HUES64 (cell line): ENCODE data around the gene TLR8.

Experiments
- H3K27ac ChIP-seq: 2 replicates; pipeline ENCODE4 v1.7.0; 2013; ENCODE audit warnings: low read depth, low read length, inconsistent platforms
- H3K27me3 ChIP-seq: 2 replicates; pipeline ENCODE4 v1.6.1; 2013; ENCODE audit warnings: mild to moderate bottlenecking, low read length; ENCODE audit not compliant: insufficient read depth
- H3K36me3 ChIP-seq: 2 replicates; pipeline ENCODE4 v1.6.1; 2013; ENCODE audit warnings: mild to moderate bottlenecking, low read length; ENCODE audit not compliant: insufficient read depth
- H3K4me1 ChIP-seq: 2 replicates; pipeline ENCODE4 v1.6.1; 2013; ENCODE audit warnings: mild to moderate bottlenecking, low read length, moderate library complexity; ENCODE audit not compliant: insufficient read depth
- H3K4me3 ChIP-seq: 2 replicates; pipeline ENCODE4 v1.5.1; 2013; ENCODE audit warnings: mild to moderate bottlenecking, low read length, moderate library complexity
- H3K9ac ChIP-seq: 2 replicates; pipeline ENCODE4 v1.6.1; 2013; ENCODE audit warnings: mild to moderate bottlenecking, low read depth, low read length
- H3K9me3 ChIP-seq: 2 replicates; pipeline ENCODE4 v1.6.1; 2013; ENCODE audit warnings: low read depth, low read length; ENCODE audit not compliant: insufficient read depth
- whole genome bisulfite sequencing: fragments of 150-250, 120-280 bp; methylation state at CpG from one replicate; pipeline ENCODE4 v1.1.7; 2013; ENCODE audit warnings: missing lambda C conversion rate; 5-methylcytosine and 5-hydroxymethylcytosine counted together

TLR8 gene

GRCh38 chrX:12898073-12898472 is 8.3 kb upstream of the TLR8 start:
- Histone ChIP-seq H3K9ac (no peak overlapping the region), H3K27me3 (no peaks in the 10 kb centered on the region), H3K36me3 (no peaks in the 10 kb centered on the region), H3K27ac (no peak overlapping the region), H3K9me3 (no peaks in the 10 kb centered on the region), H3K4me3 (no peak overlapping the region), H3K4me1 (peaks cover 10% of the 10 kb centered on the region; the same call in 1 of the 2 replicates)
- WGBS, result 95% methylated on average over 5 of the region's 5 CpGs

GRCh38 chrX:12899506-12899905 is 6.9 kb upstream of the TLR8 start:
- no peaks in the 10 kb centered on the region for H3K36me3 ChIP-seq

GRCh38 chrX:12901486-12901885 is 4.9 kb upstream of the TLR8 start:
- H3K27me3 ChIP-seq, result no peaks in the 10 kb centered on the region
- peaks cover 10% of the 10 kb centered on the region; the same call in 1 of the 2 replicates for H3K4me1 ChIP-seq
- no peak overlapping the region for H3K27ac ChIP-seq
- WGBS, result 38% methylated on average over 8 of the region's 10 CpGs
- H3K4me3 ChIP-seq, result no peak overlapping the region
- H3K36me3 ChIP-seq, result no peaks in the 10 kb centered on the region
- H3K9ac ChIP-seq, result no peak overlapping the region
- no peaks in the 10 kb centered on the region for H3K9me3 ChIP-seq

More at GRCh38 chrX:12899506-12899905, 6.9 kb upstream of the TLR8 start:
- Histone ChIP-seq H3K27me3 (no peaks in the 10 kb centered on the region), H3K4me1 (peaks cover 10% of the 10 kb centered on the region; the same call in 1 of the 2 replicates), H3K9me3 (no peaks in the 10 kb centered on the region), H3K27ac (peak overlapping the region; percentile 72; the same call in 1 of the 2 replicates), H3K4me3 (no peak overlapping the region), H3K9ac (0 out of 2 replicates have a peak overlapping the region, but pooled peaks have one; percentile 35)
- WGBS, result 49% methylated on average over 7 of the region's 7 CpGs

- WGBS, result 98% methylated on average over 8 of the region's 8 CpGs
- H3K4me1 ChIP-seq, result peaks cover 10% of the 10 kb centered on the region; the same call in 1 of the 2 replicates
- no peak overlapping the region for H3K4me3 ChIP-seq
- no peaks in the 10 kb centered on the region for H3K36me3 ChIP-seq
- no peaks in the 10 kb centered on the region for H3K27me3 ChIP-seq
- H3K9me3 ChIP-seq, result no peaks in the 10 kb centered on the region
- no peak overlapping the region for H3K27ac ChIP-seq
- H3K9ac ChIP-seq, result no peak overlapping the region
Observed at GRCh38 chrX:12903646-12904045, 2.8 kb upstream of the TLR8 start.

- H3K4me3 ChIP-seq, result no peak overlapping the region
- H3K9me3 ChIP-seq, result no peaks in the 10 kb centered on the region
- H3K36me3 ChIP-seq, result no peaks in the 10 kb centered on the region
- H3K4me1 ChIP-seq, result no peaks in the 10 kb centered on the region
- H3K27ac ChIP-seq, result no peak overlapping the region
- WGBS, result 86% methylated on average over 10 of the region's 10 CpGs
- H3K27me3 ChIP-seq, result no peaks in the 10 kb centered on the region
- no peak overlapping the region for H3K9ac ChIP-seq
Observed at GRCh38 chrX:12910423-12911121, 4.2 kb downstream of the TLR8 start.

- H3K27me3 ChIP-seq, result no peaks in the 10 kb centered on the region
- no peak overlapping the region for H3K27ac ChIP-seq
- H3K36me3 ChIP-seq, result no peaks in the 10 kb centered on the region
- WGBS, result 91% methylated on average over 2 of the region's 2 CpGs
- H3K4me3 ChIP-seq, result no peak overlapping the region
- no peaks in the 10 kb centered on the region for H3K4me1 ChIP-seq
- H3K9me3 ChIP-seq, result no peaks in the 10 kb centered on the region
- no peak overlapping the region for H3K9ac ChIP-seq
Observed at GRCh38 chrX:12911122-12911470, 4.7 kb downstream of the TLR8 start.

GRCh38 chrX:12912791-12913482 is 6.5 kb downstream of the TLR8 start:
- 97% methylated on average over 4 of the region's 5 CpGs for WGBS
- H3K27me3 ChIP-seq, result no peaks in the 10 kb centered on the region
- H3K27ac ChIP-seq, result no peak overlapping the region
- no peaks in the 10 kb centered on the region for H3K36me3 ChIP-seq
- no peaks in the 10 kb centered on the region for H3K9me3 ChIP-seq
- no peaks in the 10 kb centered on the region for H3K4me1 ChIP-seq
- H3K9ac ChIP-seq, result no peak overlapping the region
- no peak overlapping the region for H3K4me3 ChIP-seq

GRCh38 chrX:12917753-12918152 is 11.3 kb downstream of the TLR8 start:
- Histone ChIP-seq H3K9ac (no peak overlapping the region), H3K36me3 (no peaks in the 10 kb centered on the region), H3K4me1 (no peaks in the 10 kb centered on the region), H3K4me3 (no peak overlapping the region), H3K9me3 (no peaks in the 10 kb centered on the region), H3K27ac (no peak overlapping the region), H3K27me3 (no peaks in the 10 kb centered on the region)
- WGBS, result 100% methylated on average over 1 of the region's 2 CpGs

GRCh38 chrX:12919051-12919450 is 12.6 kb downstream of the TLR8 start:
- no peak overlapping the region for H3K27ac ChIP-seq

GRCh38 chrX:12919620-12920019 is 13.2 kb downstream of the TLR8 start:
- Histone ChIP-seq H3K9me3 (no peaks in the 10 kb centered on the region), H3K27ac (no peak overlapping the region), H3K9ac (no peak overlapping the region), H3K4me3 (no peak overlapping the region), H3K36me3 (no peaks in the 10 kb centered on the region), H3K27me3 (no peaks in the 10 kb centered on the region), H3K4me1 (no peaks in the 10 kb centered on the region)
- WGBS, result 100% methylated on average over 3 of the region's 8 CpGs

More at GRCh38 chrX:12919051-12919450, 12.6 kb downstream of the TLR8 start:
- no peaks in the 10 kb centered on the region for H3K9me3 ChIP-seq
- H3K4me1 ChIP-seq, result no peaks in the 10 kb centered on the region
- no peak overlapping the region for H3K9ac ChIP-seq
- 91% methylated on average over 10 of the region's 10 CpGs for WGBS
- no peaks in the 10 kb centered on the region for H3K27me3 ChIP-seq
- H3K4me3 ChIP-seq, result no peak overlapping the region
- H3K36me3 ChIP-seq, result no peaks in the 10 kb centered on the region

- Histone ChIP-seq H3K4me1 (no peaks in the 10 kb centered on the region), H3K27ac (no peak overlapping the region), H3K9ac (no peak overlapping the region), H3K27me3 (no peaks in the 10 kb centered on the region), H3K4me3 (no peak overlapping the region), H3K36me3 (no peaks in the 10 kb centered on the region), H3K9me3 (no peaks in the 10 kb centered on the region)
- 93% methylated on average over 7 of the region's 8 CpGs for WGBS
Observed at GRCh38 chrX:12920990-12921389, 14.6 kb downstream of the TLR8 start.
